ENCODE measurements around the gene FMN2.

FMN2 gene

DNA sequence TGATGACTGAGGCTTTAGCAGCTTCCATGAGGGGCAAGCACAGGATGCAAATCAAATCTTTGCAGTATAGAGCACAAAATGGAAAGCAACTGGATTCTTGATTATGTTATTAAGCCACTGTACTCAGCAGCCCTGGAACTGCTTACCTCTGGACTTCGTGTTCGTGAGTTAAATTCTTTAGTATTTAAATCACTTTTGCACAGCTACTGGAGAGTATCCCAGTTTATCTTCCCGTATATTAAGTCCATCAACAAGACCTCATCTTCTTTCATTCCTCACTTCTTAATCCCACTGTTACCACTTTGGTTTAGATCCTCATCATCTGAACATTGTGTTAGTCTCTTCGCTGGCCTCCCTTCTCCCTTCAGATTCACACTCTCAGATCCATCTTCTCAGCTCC, 411.4 kb downstream of the FMN2 start:
- no peak for DNase-seq

DNA sequence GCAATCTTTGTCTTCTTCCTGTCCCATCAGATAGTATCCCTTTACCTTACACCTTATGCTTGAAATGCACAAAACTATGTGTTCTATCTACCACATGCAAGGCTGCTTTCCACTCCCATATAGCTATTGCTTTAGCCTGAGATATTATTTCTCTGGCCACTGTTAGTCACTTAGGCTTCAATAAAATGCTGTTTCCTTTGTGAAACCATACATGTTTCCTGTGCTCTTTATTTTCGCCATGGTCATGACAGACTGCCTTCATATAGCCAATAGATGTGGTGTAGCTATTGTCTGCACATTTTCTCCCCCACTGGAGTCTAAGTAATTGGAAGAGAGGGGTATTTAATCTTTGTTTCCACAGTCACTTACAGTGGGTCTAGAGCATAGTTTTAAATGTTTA, 411.9 kb downstream of the FMN2 start:
- no peak for DNase-seq

DNA sequence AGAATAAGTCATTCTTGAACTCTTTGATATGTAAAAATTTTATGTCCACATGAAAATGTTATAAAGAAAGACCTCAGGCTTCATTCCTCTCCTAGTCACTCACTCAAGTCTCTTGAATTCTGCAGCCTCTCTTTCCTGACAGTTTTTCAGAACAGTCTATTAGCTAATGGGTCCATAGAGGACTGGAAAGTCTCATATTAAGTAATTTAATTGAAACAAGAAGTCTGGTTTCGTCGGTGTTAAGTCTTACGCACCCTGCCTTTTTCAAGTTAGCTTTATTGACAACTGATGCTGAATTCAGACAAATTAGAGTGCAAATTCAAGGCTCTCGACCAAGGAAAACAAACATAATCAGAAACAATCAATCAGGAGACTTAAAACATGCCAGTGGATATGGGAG, 414.5 kb downstream of the FMN2 start:
- DNase-seq, result no peak

DNA sequence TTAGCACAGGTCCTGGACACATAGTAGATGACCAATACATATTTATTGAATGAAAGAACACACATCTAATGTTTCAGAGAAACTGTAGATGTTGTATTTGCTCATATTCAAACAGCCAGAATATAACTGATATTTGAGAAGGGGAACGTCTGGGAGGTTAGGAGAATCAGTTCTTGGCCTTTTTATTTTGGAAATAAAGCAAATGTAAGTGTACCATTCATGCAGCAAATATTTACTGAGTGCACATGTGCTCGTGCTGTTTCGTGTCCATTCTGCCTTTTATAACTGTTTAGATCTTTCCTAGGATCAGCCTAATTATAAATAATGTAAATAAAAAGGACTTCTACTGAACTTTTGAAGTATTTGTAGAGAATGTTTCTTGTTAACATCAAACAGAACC, 416.5 kb downstream of the FMN2 start:
- no peak for DNase-seq

DNA sequence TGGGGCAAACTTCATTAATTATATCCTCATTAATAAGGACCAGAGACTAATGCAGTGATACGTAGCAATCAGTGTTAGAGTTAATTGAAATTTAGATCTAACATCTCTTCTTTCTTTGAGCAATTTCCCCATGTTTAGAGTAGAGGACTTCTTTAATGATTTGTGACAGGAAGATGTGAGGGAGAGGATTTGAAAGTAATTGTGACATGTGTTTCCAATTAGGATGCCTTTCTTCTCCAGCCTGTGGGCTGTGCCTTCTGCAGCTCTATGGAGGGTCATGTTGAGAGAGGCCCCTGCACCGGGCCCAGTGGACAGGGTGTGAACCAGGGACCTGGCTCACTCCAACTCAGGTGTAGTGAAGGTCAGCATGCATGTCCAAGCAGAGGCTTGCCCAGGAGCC, 417.3 kb downstream of the FMN2 start:
- no peak for DNase-seq

DNA sequence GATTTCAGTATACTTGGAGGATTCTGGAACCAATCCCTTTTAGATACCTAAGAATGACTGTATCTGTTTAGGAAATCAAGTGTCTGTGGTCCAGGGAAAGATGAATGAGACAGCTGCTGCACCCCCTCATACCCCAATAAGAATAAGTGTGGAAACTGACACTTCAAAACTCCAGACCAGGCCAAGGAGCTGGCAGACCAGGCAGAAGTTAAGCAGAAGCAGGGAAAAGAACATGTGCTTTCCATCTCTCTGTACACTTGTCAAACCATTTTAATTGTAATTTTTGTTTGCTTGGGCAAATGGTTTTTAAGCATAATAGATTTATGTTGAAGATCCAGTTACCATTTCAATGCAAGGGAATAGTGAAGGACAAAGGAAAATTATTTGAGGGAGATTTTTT, 420.1 kb downstream of the FMN2 start:
- DNase-seq, result no peak

DNA sequence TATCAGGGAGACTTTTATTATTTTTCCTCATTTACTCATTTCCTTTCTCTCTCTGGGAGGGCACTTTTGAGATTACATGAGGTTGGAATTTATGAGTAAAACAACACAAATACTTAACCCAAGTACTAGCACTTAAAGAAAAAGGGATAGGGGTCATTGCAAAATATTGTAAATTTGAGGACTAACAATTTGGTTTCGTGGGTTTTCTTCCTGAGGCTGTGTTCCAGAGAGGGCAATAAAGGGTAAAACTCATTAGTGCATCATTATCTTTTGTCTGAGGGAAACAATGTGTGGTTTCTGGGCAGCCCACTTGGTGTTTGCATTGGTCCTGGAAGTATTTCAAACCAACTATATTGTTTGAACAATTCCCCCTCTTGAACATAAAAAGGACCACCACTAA, 423.8 kb downstream of the FMN2 start:
- no peak for DNase-seq

DNA sequence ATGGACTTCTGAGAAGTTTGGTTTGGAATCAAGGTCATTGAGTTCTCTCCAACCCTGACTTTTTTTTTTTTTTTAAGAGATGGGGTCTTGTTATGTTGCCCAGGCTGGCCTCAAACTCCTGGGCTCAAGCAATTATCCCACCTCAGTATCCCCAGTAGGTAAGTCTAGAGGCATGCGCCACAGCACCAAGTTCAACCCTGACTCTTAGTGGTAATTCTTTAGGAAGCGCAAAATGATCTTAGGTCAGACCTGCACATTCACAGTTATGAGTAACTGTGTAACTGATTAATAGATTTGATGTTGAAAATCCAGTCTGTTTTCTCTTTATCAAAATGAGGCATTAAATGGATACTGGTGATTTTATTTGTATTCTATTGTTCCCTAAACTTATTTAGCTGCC, 424.4 kb downstream of the FMN2 start:
- no peak for DNase-seq

DNA sequence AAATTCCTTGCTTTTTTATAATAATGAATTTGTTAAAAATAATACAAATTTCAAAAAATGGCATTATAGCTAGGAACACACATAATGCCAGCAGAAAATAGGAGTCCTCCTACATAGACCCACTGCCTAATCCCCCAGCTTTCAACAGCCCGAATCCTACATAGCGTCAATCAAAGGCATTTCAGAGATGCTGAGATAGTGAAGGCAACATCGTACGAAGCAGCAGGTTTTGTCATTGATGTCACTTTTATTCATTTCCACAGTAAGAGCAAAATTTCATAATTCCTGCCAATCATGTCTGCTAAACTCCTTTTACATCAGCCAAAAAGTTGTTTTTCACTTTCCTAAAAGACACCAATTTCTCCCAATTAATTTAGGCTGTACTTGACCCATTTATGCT, 426.2 kb downstream of the FMN2 start:
- no peak for DNase-seq

DNA sequence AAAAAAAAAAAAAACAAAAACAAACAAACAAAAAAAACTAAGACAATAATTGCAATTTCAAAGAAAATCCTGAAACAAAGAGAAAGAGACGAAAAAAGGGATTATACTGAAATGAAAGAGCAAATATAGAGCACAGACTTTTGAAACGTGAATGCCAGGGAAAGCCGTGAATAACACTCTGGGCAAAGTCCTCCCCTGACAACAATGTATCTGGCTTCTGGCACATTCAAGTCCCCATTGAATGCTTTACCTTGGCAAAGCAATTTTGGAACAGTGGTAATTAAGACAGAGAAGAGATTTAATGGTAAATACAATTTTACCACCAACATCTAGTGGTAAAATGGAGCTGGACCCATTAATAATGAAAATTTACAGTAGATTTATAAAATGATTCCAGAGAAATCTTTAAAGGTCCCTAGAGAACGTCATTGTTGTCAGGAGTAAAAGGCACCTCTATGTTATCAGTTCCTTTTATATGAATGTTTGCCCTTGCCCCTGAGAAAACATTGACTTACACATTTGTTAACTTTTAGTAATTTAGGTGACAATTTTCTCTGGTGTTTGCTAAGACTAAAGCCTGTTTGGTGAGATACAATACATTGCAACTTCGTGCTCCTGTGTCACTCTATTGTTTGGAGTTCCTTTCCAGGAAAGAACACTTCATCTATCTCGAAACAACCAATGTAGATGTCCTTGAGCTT, 430.6 kb downstream of the FMN2 start:
- no peak for DNase-seq

DNA sequence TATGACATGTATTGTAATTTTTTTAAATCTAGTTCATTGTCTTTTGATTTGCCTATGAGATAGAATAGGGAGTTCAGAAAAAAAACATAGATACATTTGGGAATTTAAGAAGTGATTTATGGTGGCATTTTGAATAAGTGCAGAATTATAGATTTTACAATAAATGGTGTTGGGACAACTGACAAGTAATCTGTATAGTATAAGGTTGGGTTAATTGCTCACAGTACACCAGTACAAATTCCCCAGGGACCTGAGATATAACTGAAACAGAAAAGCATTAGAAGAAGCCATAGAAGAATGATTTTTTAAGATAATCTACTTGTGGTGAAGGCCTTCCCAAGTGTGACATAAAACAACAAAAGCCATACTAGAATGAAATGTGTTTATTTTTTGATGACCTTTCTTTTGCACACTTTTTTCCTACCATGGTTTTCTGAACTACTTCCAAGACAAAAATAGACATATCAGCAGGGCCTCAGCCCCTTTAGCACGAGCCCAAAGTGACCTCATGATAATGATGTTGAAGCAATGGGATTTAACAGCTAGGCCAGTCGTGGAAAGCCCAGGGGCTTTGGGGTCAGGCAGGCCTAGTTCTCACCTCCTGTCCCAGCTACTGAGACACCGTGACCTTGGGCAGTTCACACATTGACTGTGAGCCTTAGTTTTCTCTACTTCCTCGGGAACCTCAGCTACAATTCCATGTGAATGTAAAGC, 432.8 kb downstream of the FMN2 start:
- DNase-seq, result no peak

All from CD4-positive, alpha-beta T cell treated with Interleukin-12 subunit alpha and Interleukin-12 subunit beta, for 1 hour (primary cell).